Keratinocyte (primary cell): Measurements from ENCODE around the gene BNIP3. TPM values are rescaled to one million over a fixed set of nuclear protein-coding genes. Genes with fewer than 3 reads are reported as not detected.

Source experiments
- DNase-seq: peaks from one replicate; pipeline ENCODE4 v3.0.0-alpha.2; 2011; ENCODE audit warnings: low read depth, missing footprints, low spot score
- FAIRE-seq: peaks from 2 replicates; lab custom pipeline; 2011; peaks lifted over from hg19 to GRCh38; lab: Jason Lieb, UNC
- H2AFZ ChIP-seq: 2 replicates; pipeline ENCODE4 v1.6.0; 2012; ENCODE audit warnings: low read length, control low read depth, inconsistent platforms; ENCODE audit not compliant: control insufficient read depth
- H3K27ac ChIP-seq: 2 replicates; pipeline ENCODE4 v1.5.1; 2011; ENCODE audit warnings: low read length; ENCODE audit not compliant: control insufficient read depth, insufficient read depth
- H3K27me3 ChIP-seq: 3 replicates; pipeline ENCODE4 v1.6.0; 2011; ENCODE audit warnings: low read length; ENCODE audit not compliant: control insufficient read depth, insufficient read depth; ENCODE audit errors: extremely low read depth
- H3K36me3 ChIP-seq, 2 experiments: 2 replicates in 1 of 2; 3 replicates in 1 of 2; pipeline ENCODE4 v1.5.1; 2011; ENCODE audit warnings: low read length in 2 of 2, mild to moderate bottlenecking in 1 of 2; ENCODE audit not compliant: control insufficient read depth in 2 of 2, insufficient read depth in 2 of 2; ENCODE audit errors: extremely low read depth in 1 of 2
- H3K4me1 ChIP-seq: 3 replicates; pipeline ENCODE4 v1.5.1; 2011; ENCODE audit warnings: low read length; ENCODE audit not compliant: control insufficient read depth, insufficient read depth; ENCODE audit errors: extremely low read depth
- H3K4me2 ChIP-seq: 3 replicates; pipeline ENCODE4 v1.6.0; 2011; ENCODE audit warnings: low read depth, low read length; ENCODE audit not compliant: control insufficient read depth, insufficient read depth; ENCODE audit errors: extremely low read depth
- H3K4me3 ChIP-seq, 3 experiments: fragments of 200-600 bp in 1 of 3; sonication (generic) in 1 of 3; 2 replicates in 2 of 3; 3 replicates in 1 of 3; pipeline ENCODE4 v1.5.1; 2011 to 2016; ENCODE audit warnings: low read length in 3 of 3, mild to moderate bottlenecking in 3 of 3, control low read depth in 2 of 3, inconsistent platforms in 1 of 3, low read depth in 1 of 3, mixed read lengths in 1 of 3, mixed run types in 1 of 3, moderate library complexity in 1 of 3; ENCODE audit not compliant: control insufficient read depth in 2 of 3, insufficient read depth in 2 of 3; ENCODE audit errors: extremely low read depth in 1 of 3
- H3K79me2 ChIP-seq: 2 replicates; pipeline ENCODE4 v1.6.0; 2012; ENCODE audit warnings: low read length; ENCODE audit not compliant: control insufficient read depth, insufficient read depth
- H3K9ac ChIP-seq: 3 replicates; pipeline ENCODE4 v1.6.0; 2011; ENCODE audit warnings: low read length; ENCODE audit not compliant: control insufficient read depth, insufficient read depth; ENCODE audit errors: extremely low read depth
- H3K9me1 ChIP-seq: 3 replicates; pipeline ENCODE4 v1.6.0; 2011; ENCODE audit warnings: low read length; ENCODE audit not compliant: control insufficient read depth, insufficient read depth; ENCODE audit errors: extremely low read depth
- H3K9me3 ChIP-seq: 2 replicates; pipeline ENCODE4 v1.5.1; 2012; ENCODE audit warnings: low read depth, low read length; ENCODE audit not compliant: control insufficient read depth
- H4K20me1 ChIP-seq: 3 replicates; pipeline ENCODE4 v1.6.0; 2011; ENCODE audit warnings: low read length; ENCODE audit not compliant: control insufficient read depth, insufficient read depth; ENCODE audit errors: extremely low read depth
- EZH2 ChIP-seq: IDR thresholded peaks from one replicate; pipeline ENCODE4 v1.6.1; 2012; ENCODE audit warnings: inconsistent platforms, mild to moderate bottlenecking, low read length, moderate library complexity
- dilution Hi-C: fragments of 300-500 bp; cut with MboI; formaldehyde crosslinking; loops from one replicate; pipeline ENCODE4 v1.7.0; 2020; ENCODE audit warnings: low sequenced_read_pairs; ENCODE audit not compliant: extremely low pct_ligation_motif_present
- polyA plus RNA-seq, 5 experiments: library from polyadenylated mRNA; depleted of rRNA in 3 of 5; stranded (reverse) in 3 of 5; stranded (forward) in 1 of 5; unstranded in 1 of 5; fragments of >200 nt; gene quantifications; 1 replicate in 1 of 5; 2 replicates in 3 of 5; 3 replicates in 1 of 5; pipeline versions ENCODE4 v1.2.1 to v1.2.3, GENCODE V29; 2011 to 2012; ENCODE audit warnings: missing spikeins in 2 of 5, low read depth in 1 of 5, low replicate concordance in 1 of 5
- TF ChIP-seq, protein P1 (sequence below), 3 experiments: IDR thresholded peaks in 1 of 3; conservative IDR thresholded peaks in 1 of 3; optimal IDR thresholded peaks in 1 of 3; 2 replicates in 2 of 3; 3 replicates in 1 of 3; pipeline versions ENCODE3 to v1.5.1; 2011; ENCODE audit warnings: low read length in 3 of 3, mild to moderate bottlenecking in 3 of 3, moderate library complexity in 2 of 3, control low read depth in 1 of 3, inconsistent platforms in 1 of 3; ENCODE audit not compliant: insufficient read depth in 2 of 3; ENCODE audit errors: extremely low read depth in 1 of 3

The BNIP3 gene
- polyA plus RNA-seq, 1 donor (not counting 4 experiments of a cell fraction or from before 2014, with no cell fraction given): 77.9 TPM

DNA sequence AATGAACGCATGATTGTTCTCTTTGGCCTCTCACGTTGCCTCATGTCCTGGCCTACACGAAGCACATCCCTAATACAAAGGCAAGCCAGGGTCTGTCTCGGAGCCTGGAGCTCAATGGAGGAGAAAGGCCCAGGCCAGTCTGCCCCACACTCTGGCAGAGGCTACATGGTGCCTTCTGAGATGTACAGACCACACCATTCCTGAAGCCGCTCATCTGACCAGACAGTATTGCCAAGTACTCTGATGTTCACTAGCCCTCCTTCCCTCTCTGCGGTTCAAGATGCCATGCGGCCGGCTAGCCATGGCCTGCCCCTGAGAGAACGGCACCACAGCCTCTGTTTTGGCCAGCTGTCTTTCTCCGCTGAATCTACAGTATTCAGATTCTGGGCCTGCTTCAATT is 5.9 kb downstream of the BNIP3 start:
- dilution Hi-C loops: no loop called here
- Histone ChIP-seq H4K20me1 (peaks cover 8% of the 10 kb centered on the region), H3K9me1 (peaks cover 5% of the 10 kb centered on the region), H3K4me3 (no peak overlapping the region), H3K9ac (no peak overlapping the region), H3K36me3 (peaks cover 10 to 22% of the 10 kb centered on the region in 2 experiments), H2AFZ (no peak overlapping the region), H3K4me1 (peaks cover 3% of the 10 kb centered on the region), H3K27me3 (no peaks in the 10 kb centered on the region), H3K79me2 (peaks cover 62% of the 10 kb centered on the region), H3K9me3 (no peaks in the 10 kb centered on the region), H3K4me2 (no peak overlapping the region), H3K27ac (no peak overlapping the region)
- FAIRE-seq (no peak), DNase-seq (no peak)
- no peak for TF ChIP-seq EZH2
- TF ChIP-seq, protein P1, sequence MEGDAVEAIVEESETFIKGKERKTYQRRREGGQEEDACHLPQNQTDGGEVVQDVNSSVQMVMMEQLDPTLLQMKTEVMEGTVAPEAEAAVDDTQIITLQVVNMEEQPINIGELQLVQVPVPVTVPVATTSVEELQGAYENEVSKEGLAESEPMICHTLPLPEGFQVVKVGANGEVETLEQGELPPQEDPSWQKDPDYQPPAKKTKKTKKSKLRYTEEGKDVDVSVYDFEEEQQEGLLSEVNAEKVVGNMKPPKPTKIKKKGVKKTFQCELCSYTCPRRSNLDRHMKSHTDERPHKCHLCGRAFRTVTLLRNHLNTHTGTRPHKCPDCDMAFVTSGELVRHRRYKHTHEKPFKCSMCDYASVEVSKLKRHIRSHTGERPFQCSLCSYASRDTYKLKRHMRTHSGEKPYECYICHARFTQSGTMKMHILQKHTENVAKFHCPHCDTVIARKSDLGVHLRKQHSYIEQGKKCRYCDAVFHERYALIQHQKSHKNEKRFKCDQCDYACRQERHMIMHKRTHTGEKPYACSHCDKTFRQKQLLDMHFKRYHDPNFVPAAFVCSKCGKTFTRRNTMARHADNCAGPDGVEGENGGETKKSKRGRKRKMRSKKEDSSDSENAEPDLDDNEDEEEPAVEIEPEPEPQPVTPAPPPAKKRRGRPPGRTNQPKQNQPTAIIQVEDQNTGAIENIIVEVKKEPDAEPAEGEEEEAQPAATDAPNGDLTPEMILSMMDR (optimal IDR thresholded peaks at IDR 0.05 in 1 of 3, IDR thresholded peaks at IDR 0.05 in 1 of 3, conservative IDR thresholded peaks at IDR 0.05 in 1 of 3; ENCODE audit: extremely low read depth in 1 of 3, insufficient read depth in 2 of 3, low read length in 3 of 3): no peak

DNA sequence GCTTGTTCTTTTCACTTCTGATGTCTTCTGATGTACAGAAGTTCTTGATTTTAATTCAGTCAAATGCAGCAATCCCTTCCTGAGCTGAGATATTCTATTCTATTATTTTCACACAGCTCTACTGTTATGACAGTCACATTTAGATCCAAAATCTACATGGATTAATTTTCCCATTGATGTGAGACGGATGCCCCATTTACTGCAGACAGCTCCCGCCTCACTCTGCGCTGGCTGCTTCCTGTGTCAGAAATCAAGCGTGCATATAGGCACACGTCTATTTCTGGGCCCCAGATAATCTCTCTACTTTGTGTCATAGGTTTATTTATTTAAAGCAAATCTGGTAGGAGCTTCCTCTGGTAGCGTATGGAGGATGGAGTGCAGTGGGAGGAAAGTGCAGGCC is 6.7 kb downstream of the BNIP3 start:
- TF ChIP-seq, protein P1 (optimal IDR thresholded peaks at IDR 0.05 in 1 of 3, IDR thresholded peaks at IDR 0.05 in 1 of 3, conservative IDR thresholded peaks at IDR 0.05 in 1 of 3; ENCODE audit: extremely low read depth in 1 of 3, insufficient read depth in 2 of 3, low read length in 3 of 3): no peak
- no peak for TF ChIP-seq EZH2
- DNase-seq (no peak), FAIRE-seq (no peak)
- Histone ChIP-seq H3K27ac (no peak overlapping the region), H3K9ac (no peak overlapping the region), H3K4me3 (no peak overlapping the region), H4K20me1 (peaks cover 13% of the 10 kb centered on the region), H3K4me1 (no peaks in the 10 kb centered on the region), H3K9me1 (peaks cover 3% of the 10 kb centered on the region), H3K4me2 (no peak overlapping the region), H2AFZ (no peak overlapping the region), H3K79me2 (peaks cover 60% of the 10 kb centered on the region), H3K27me3 (no peaks in the 10 kb centered on the region), H3K9me3 (no peaks in the 10 kb centered on the region), H3K36me3 (peaks cover 16 to 30% of the 10 kb centered on the region in 2 experiments)
- dilution Hi-C loops: no loop called here
